Measurements from ENCODE around the gene CLDND2. TPM values are rescaled to one million over a fixed set of nuclear protein-coding genes. Genes with fewer than 3 reads are reported as not detected.

CLDND2 gene
- total RNA-seq, 4 donors from 2014 or later: not detected

- H3K36me3 ChIP-seq: no peaks in the 10 kb centered on the region
- H3K27ac ChIP-seq: peak overlapping the region; percentile 93 to 99 (median 98)
- H3K4me1 ChIP-seq: peaks cover 0 to 40% (median 7%) of the 10 kb centered on the region in 4 donors
- peak overlapping the region; percentile 56 to 84 (median 68) for H3K4me3 ChIP-seq
- peak in 1 of 5 experiments; percentile 16 for TF ChIP-seq CTCF (IDR thresholded peaks at IDR 0.05)
- TF ChIP-seq EP300 (IDR thresholded peaks at IDR 0.05): no peak
- 11 to 13% methylated on average over 9 to 10 of the region's 10 CpGs for WGBS, 2 donors
- no peaks in the 10 kb centered on the region for H3K9me3 ChIP-seq
- DNase-seq (ENCODE audit: low spot score in 2 of 2): peak in 1 of 2 donors; percentile 22
- no peaks in the 10 kb centered on the region for H3K27me3 ChIP-seq
Measured at GRCh38 chr19:51365211-51365964, 3.4 kb downstream of the CLDND2 start.

GRCh38 chr19:51364200-51365106 lies 4.3 kb downstream of the CLDND2 start:
- no peak for TF ChIP-seq EP300 (IDR thresholded peaks at IDR 0.05)
- TF ChIP-seq CTCF (IDR thresholded peaks at IDR 0.05): no peak
- no peak for TF ChIP-seq POLR2A (IDR thresholded peaks at IDR 0.05)
- Histone ChIP-seq H3K27ac (peak overlapping the region in 2 of 4 donors; percentile 43 to 44), H3K27me3 (no peaks in the 10 kb centered on the region), H3K36me3 (no peaks in the 10 kb centered on the region), H3K4me1 (peaks cover 0 to 40% (median 7%) of the 10 kb centered on the region in 4 donors), H3K9me3 (no peaks in the 10 kb centered on the region), H3K4me3 (no peak overlapping the region)
- 73 to 74% methylated on average over 15 of the region's 15 CpGs for WGBS, 2 donors
- no peak for DNase-seq (ENCODE audit: low spot score in 2 of 2)

- TF ChIP-seq EP300 (IDR thresholded peaks at IDR 0.05): no peak
- no peak for TF ChIP-seq CTCF (IDR thresholded peaks at IDR 0.05)
- TF ChIP-seq POLR2A (IDR thresholded peaks at IDR 0.05): no peak
- Histone ChIP-seq H3K9me3 (no peaks in the 10 kb centered on the region), H3K4me1 (peaks cover 0 to 31% (median 7%) of the 10 kb centered on the region in 4 donors), H3K27me3 (no peaks in the 10 kb centered on the region), H3K27ac (no peak overlapping the region), H3K4me3 (no peak overlapping the region), H3K36me3 (no peaks in the 10 kb centered on the region)
- DNase-seq (ENCODE audit: low spot score in 2 of 2): no peak
- WGBS, 2 donors: 80 to 86% methylated on average over 13 of the region's 13 CpGs
Measured at GRCh38 chr19:51361239-51361638, 7.6 kb downstream of the CLDND2 start.

- 74 to 83% methylated on average over 4 of the region's 4 CpGs for WGBS, 2 donors
- no peak for TF ChIP-seq CTCF (IDR thresholded peaks at IDR 0.05)
- TF ChIP-seq POLR2A (IDR thresholded peaks at IDR 0.05): no peak
- no peak for TF ChIP-seq EP300 (IDR thresholded peaks at IDR 0.05)
- H3K9me3 ChIP-seq: no peaks in the 10 kb centered on the region
- H3K4me1 ChIP-seq: peaks cover 0 to 25% (median 3%) of the 10 kb centered on the region in 4 donors
- no peak overlapping the region for H3K4me3 ChIP-seq
- no peaks in the 10 kb centered on the region for H3K27me3 ChIP-seq
- no peaks in the 10 kb centered on the region for H3K36me3 ChIP-seq
- H3K27ac ChIP-seq: peak overlapping the region in 1 of 4 donors; percentile 44
- no peak for DNase-seq (ENCODE audit: low spot score in 2 of 2)
Measured at GRCh38 chr19:51359294-51359693, 9.5 kb downstream of the CLDND2 start.

All from tibial nerve (tissue), 4 donors.